GM19468 (cell line): ENCODE data around the gene GPR15LG.
"Not testable (repeated sequence)": the region's sequence is repeated elsewhere in the genome, so short reads cannot be mapped to it uniquely, and the experiment has no call there.

Source experiments
- ATAC-seq: cut with Tn5 transposase; IDR thresholded peaks from one replicate; pipeline ENCODE4 v1.9.1; 2021; ENCODE audit warnings: mild to moderate bottlenecking, moderate library complexity, moderate number of reproducible peaks; ENCODE audit not compliant: unreplicated experiment; ENCODE audit errors: extremely low read depth

Gene GPR15LG

DNA sequence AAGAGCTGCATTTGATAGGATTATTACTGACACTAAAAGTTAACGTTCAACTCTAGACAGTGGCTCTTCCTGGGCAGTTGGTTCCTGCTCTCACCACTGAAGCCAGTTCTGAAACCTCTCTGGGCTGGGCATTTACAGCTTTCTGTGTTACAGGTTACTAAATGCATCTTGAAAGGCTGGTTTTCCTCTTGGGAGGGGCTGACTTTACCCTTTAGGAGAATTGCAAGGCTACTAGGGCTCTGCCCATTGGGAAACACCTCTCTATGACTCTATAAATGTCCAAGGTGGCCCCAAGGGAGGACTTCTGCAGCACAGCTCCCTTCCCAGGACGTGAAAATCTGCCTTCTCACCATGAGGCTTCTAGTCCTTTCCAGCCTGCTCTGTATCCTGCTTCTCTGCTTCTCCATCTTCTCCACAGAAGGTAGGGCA, at the start of gene GPR15LG:
GPR15LG (plus strand) TSS at position 301 of the 429 bp plus-strand sequence; CDS start at position 352, 51 bp downstream.
- ATAC-seq, result no peak

DNA sequence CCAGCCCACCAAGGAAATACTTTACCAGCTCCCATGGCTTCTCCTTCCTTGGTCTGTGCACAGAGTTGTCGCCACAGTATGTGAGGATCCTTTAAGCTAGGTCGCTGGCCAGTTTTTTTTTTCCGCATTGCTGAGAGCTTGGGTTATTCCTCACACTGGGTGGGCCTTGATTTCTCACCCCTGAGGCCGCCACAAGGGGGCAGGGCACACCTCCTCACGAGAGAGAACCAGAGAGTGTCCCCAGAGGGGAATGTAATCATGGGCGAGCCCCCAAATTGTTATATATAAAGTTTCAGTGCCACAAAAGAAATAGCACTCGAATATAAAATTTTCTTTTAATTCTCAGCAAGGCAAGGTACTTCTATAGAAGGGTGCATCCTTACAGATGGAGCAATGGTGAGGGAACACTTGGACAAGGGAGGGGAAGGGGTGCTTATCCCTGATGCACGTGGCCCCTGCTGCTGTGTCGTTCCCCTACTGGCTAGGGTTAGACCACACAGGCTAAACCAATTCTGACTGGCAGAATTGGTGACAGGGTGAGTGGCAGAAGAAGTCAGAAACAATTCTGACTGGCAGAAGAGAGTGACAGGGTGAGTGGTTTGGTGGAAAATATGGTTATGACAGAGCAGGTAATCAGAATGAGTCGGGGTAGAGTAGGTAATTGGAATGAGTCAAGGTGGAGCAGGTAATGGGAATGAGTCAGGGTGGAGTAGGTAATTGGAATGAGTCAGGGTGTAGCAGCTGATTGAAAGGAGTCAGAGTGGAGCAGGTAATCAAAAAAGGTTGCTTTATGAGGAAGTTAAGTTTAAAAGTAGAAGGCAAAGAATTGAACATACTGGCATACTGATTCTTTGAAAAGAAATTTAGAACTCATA, 47.5 kb upstream of the GPR15LG start:
- ATAC-seq, result not testable (repeated sequence)

DNA sequence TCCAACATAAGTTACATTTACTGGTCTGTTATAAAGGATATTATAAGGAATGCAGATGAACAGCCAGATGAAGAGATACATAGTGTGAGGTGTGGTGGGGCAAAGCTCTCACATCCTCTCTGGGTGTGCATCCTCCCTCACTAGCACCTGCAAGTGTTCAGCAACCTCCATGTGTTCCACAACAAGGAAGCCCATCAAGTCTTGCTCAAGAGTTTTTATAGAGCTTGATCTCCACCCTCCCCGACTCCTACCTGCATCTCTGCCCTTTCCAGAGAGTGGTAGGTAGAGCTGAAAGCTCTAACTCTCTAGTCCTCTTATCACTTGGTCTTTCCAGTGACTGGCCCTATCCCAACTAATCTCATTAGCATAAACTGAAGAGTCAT, 46.8 kb upstream of the GPR15LG start:
- no peak for ATAC-seq

- ATAC-seq, result no peak
Observed at GRCh38 chr10:84135836-84136235, 37.8 kb upstream of the GPR15LG start.

GRCh38 chr10:84137811-84138210, 35.8 kb upstream of the GPR15LG start:
- ATAC-seq, result no peak

GRCh38 chr10:84138478-84139125, 35.0 kb upstream of the GPR15LG start:
- ATAC-seq, result no peak

DNA sequence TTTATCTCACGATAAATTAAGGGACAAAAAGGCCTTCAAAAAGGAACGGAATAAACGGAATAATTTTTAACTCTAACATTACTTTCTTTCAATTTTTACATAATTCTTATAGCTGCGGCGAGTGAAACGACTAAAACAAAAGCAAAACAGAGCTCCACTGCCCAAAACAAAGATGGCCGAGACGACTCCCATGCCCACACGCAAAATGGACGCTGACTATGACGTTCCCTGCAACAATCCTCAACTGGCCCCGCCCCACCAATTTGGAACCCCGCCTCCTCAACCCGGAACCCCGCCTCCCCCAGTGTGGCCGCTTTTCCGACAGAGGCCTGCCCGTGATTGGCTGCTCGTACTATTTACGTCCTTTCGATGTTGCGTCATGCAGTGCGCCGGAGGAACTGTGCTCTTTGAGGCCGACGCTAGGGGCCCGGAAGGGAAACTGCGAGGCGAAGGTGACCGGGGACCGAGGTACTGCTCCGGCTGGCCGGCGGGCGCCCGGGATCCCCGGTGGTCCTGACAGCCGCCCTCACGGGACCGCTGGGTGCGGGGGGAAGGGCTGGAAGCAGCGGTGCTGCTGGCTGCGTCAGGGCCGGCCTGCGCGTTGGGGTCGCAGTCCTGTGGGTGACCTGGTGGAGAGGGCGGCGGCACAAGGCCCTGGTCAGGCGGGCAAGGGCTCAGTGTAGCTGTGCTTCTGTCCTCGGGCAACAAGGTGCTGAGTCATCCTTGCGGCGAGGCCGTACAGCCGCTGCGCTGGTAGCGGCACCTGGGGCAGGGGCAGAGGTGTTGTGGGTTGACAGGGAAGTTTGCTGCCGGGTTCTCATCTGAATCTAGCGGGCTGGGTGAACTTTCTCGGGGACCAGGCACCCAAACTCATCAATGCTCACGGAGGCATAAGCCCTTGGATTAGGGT, 34.2 kb upstream of the GPR15LG start, which contains the start of gene GHITM:
GHITM (plus strand) TSS at position 384 of the 910 bp plus-strand sequence. CDS start 1,992 bp downstream, outside the sequence.
- ATAC-seq, result peak; percentile 97

- no peak for ATAC-seq
Observed at GRCh38 chr10:84140036-84140379, 33.6 kb upstream of the GPR15LG start.

- no peak for ATAC-seq
Observed at GRCh38 chr10:84147347-84147746, 26.3 kb upstream of the GPR15LG start.

GRCh38 chr10:84148006-84148597, 25.5 kb upstream of the GPR15LG start:
- ATAC-seq, result not testable (repeated sequence)

DNA sequence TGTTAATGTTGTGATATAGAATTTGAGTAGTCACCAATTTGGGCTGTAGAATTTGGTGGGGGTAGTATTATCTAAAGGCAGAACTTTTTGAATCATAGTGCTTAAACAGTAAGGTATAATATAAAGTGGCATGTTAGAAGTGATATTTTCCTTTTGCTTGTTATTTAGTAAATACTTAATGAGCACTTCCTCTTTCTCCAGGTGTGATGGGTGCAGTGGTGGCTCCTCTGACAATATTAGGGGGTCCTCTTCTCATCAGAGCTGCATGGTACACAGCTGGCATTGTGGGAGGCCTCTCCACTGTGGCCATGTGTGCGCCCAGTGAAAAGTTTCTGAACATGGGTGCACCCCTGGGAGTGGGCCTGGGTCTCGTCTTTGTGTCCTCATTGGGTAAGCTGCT, 23.7 kb upstream of the GPR15LG start:
- ATAC-seq, result no peak

GRCh38 chr10:84152769-84153168, 20.8 kb upstream of the GPR15LG start:
- no peak for ATAC-seq

GRCh38 chr10:84155521-84155920, 18.1 kb upstream of the GPR15LG start:
- no peak for ATAC-seq

GRCh38 chr10:84156009-84156408, 17.6 kb upstream of the GPR15LG start:
- no peak for ATAC-seq

GRCh38 chr10:84156768-84157167, 16.8 kb upstream of the GPR15LG start:
- no peak for ATAC-seq

DNA sequence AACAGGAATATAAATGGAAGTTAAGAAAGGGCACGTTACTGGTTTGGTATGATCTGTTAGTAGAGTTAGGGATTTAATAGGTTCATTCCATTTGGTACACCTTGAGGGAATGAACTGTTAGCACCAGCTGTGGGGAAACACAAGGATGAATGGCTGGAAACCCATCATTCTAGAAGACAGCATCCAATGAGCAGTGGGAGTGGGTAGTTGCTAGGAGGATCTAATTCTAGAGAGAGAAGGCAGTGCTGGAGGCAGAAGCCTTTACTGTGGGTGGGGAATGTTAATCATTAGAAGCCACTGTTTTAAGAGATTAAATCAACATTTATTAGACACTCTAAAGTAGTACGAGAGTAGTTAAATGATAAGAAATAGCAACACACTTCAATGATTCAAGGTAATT, 15.5 kb upstream of the GPR15LG start:
- ATAC-seq, result no peak

DNA sequence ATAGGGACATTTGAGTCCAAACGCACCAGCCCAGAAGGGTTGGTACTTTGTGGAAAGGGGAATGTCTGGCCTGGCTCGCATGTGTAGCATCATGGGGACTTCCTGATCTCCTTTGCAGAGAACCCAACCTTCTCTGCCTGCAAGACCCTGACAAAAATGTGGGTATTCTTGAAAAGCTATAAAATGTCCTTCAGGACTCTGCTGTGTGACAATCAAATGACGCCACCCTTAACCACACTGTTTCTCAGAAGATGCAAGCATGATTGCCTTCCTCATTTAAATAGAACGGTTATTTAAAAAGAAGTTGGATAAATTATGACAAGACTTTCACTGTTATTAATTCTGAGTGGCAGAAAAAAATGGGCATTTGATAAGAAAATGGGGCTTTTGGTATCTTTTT, 15.1 kb upstream of the GPR15LG start:
- ATAC-seq, result no peak

GRCh38 chr10:84159076-84159685, 14.4 kb upstream of the GPR15LG start:
- ATAC-seq, result no peak

DNA sequence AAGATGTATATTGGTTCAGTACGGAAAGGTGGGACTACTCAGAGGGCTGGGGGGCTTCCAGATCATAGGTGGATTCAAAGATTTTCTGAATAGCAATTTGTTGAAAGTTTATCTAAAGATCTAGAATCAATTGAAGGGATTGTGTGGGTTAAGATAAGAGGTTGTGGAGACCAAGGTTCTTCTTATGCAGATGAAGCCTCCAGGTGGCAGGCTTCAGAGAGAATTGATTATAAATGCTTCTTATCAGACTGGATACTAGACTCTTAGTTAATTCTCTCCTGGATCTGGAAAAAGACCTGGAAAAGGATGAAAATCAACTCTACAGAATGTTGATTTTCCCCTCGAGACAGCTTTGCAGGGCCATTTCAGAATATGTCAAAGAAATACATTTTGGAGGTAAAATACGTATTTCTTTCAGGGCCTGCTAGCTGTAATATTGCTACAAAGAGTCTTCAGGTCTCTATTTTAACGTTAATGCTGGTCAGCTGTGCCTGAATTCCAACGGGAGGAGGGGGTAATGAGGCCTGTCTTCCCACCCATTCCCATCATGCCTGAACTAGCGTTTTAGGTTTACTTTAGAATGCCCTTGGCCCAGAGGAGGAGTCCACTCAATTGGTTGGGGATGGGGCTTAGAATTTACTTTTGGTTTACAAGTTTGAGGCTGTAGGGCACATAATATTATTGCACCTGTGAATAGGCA, 12.8 kb upstream of the GPR15LG start:
- no peak for ATAC-seq
